ENCODE results near the gene MS4A10.

Gene MS4A10

GRCh38 chr11:60769811-60770210, 15.3 kb upstream of the MS4A10 start:
- no peaks in the 10 kb centered on the region for H3K9me3 ChIP-seq (ENCODE audit: low read depth, low read length)
- H3K27ac ChIP-seq, result no peak overlapping the region
- no peaks in the 10 kb centered on the region for H3K36me3 ChIP-seq (ENCODE audit: insufficient read depth, low read length)
- no peak for DNase-seq (ENCODE audit: low read depth, low spot score)
- H3K9ac ChIP-seq (ENCODE audit: insufficient read length), result no peak overlapping the region
- H3K4me3 ChIP-seq, result no peak overlapping the region
- TF ChIP-seq EZH2 (IDR thresholded peaks at IDR 0.05), result no peak
- no peak for TF ChIP-seq FOXP2 (optimal IDR thresholded peaks at IDR 0.05; ENCODE audit: control extremely low read depth, extremely low read length, insufficient read depth)
- TF ChIP-seq POLR2AphosphoS5 (IDR thresholded peaks at IDR 0.05; ENCODE audit: borderline replicate concordance, low read depth, low read length), result no peak

- Histone ChIP-seq H3K9ac (ENCODE audit: insufficient read length) (no peak overlapping the region), H3K9me3 (ENCODE audit: low read depth, low read length) (no peaks in the 10 kb centered on the region), H3K36me3 (ENCODE audit: insufficient read depth, low read length) (no peaks in the 10 kb centered on the region), H3K27ac (no peak overlapping the region), H3K4me3 (no peak overlapping the region)
- no peak for DNase-seq (ENCODE audit: low read depth, low spot score)
- TF ChIP-seq EZH2 (IDR thresholded peaks at IDR 0.05) (no peak), POLR2AphosphoS5 (IDR thresholded peaks at IDR 0.05; ENCODE audit: borderline replicate concordance, low read depth, low read length) (no peak), FOXP2 (optimal IDR thresholded peaks at IDR 0.05; ENCODE audit: control extremely low read depth, extremely low read length, insufficient read depth) (no peak)
Measured at GRCh38 chr11:60771146-60771545, 14.0 kb upstream of the MS4A10 start.

GRCh38 chr11:60771879-60772525, 13.1 kb upstream of the MS4A10 start:
- H3K36me3 ChIP-seq (ENCODE audit: insufficient read depth, low read length), result no peaks in the 10 kb centered on the region
- no peak overlapping the region for H3K4me3 ChIP-seq
- H3K9ac ChIP-seq (ENCODE audit: insufficient read length), result no peak overlapping the region
- no peaks in the 10 kb centered on the region for H3K9me3 ChIP-seq (ENCODE audit: low read depth, low read length)
- TF ChIP-seq FOXP2 (optimal IDR thresholded peaks at IDR 0.05; ENCODE audit: control extremely low read depth, extremely low read length, insufficient read depth) (no peak), POLR2AphosphoS5 (IDR thresholded peaks at IDR 0.05; ENCODE audit: borderline replicate concordance, low read depth, low read length) (no peak), EZH2 (IDR thresholded peaks at IDR 0.05) (no peak)
- no peak overlapping the region for H3K27ac ChIP-seq
- no peak for DNase-seq (ENCODE audit: low read depth, low spot score)

- H3K27ac ChIP-seq, result no peak overlapping the region
- TF ChIP-seq FOXP2 (optimal IDR thresholded peaks at IDR 0.05; ENCODE audit: control extremely low read depth, extremely low read length, insufficient read depth) (no peak), EZH2 (IDR thresholded peaks at IDR 0.05) (no peak), POLR2AphosphoS5 (IDR thresholded peaks at IDR 0.05; ENCODE audit: borderline replicate concordance, low read depth, low read length) (no peak)
Measured at GRCh38 chr11:60772666-60773065, 12.5 kb upstream of the MS4A10 start.

GRCh38 chr11:60774726-60775125, 10.4 kb upstream of the MS4A10 start:
- TF ChIP-seq POLR2AphosphoS5 (IDR thresholded peaks at IDR 0.05; ENCODE audit: borderline replicate concordance, low read depth, low read length) (no peak), EZH2 (IDR thresholded peaks at IDR 0.05) (no peak), FOXP2 (optimal IDR thresholded peaks at IDR 0.05; ENCODE audit: control extremely low read depth, extremely low read length, insufficient read depth) (no peak)
- no peak for DNase-seq (ENCODE audit: low read depth, low spot score)
- H3K27ac ChIP-seq, result no peak overlapping the region
- no peak overlapping the region for H3K9ac ChIP-seq (ENCODE audit: insufficient read length)
- H3K36me3 ChIP-seq (ENCODE audit: insufficient read depth, low read length), result no peaks in the 10 kb centered on the region
- H3K9me3 ChIP-seq (ENCODE audit: low read depth, low read length), result no peaks in the 10 kb centered on the region
- H3K4me3 ChIP-seq, result no peak overlapping the region

More at GRCh38 chr11:60772666-60773065, 12.5 kb upstream of the MS4A10 start:
- no peak overlapping the region for H3K4me3 ChIP-seq
- H3K9ac ChIP-seq (ENCODE audit: insufficient read length), result no peak overlapping the region
- H3K36me3 ChIP-seq (ENCODE audit: insufficient read depth, low read length), result no peaks in the 10 kb centered on the region
- no peak for DNase-seq (ENCODE audit: low read depth, low spot score)
- H3K9me3 ChIP-seq (ENCODE audit: low read depth, low read length), result no peaks in the 10 kb centered on the region

GRCh38 chr11:60775420-60775961, 9.6 kb upstream of the MS4A10 start:
- Histone ChIP-seq H3K9ac (ENCODE audit: insufficient read length) (no peak overlapping the region), H3K4me3 (no peak overlapping the region)
- TF ChIP-seq EZH2 (IDR thresholded peaks at IDR 0.05) (no peak), FOXP2 (optimal IDR thresholded peaks at IDR 0.05; ENCODE audit: control extremely low read depth, extremely low read length, insufficient read depth) (peak; percentile 73), POLR2AphosphoS5 (IDR thresholded peaks at IDR 0.05; ENCODE audit: borderline replicate concordance, low read depth, low read length) (no peak)

GRCh38 chr11:60776167-60776566, 9.0 kb upstream of the MS4A10 start:
- TF ChIP-seq POLR2AphosphoS5 (IDR thresholded peaks at IDR 0.05; ENCODE audit: borderline replicate concordance, low read depth, low read length), result no peak
- no peak for TF ChIP-seq EZH2 (IDR thresholded peaks at IDR 0.05)
- no peak for TF ChIP-seq FOXP2 (optimal IDR thresholded peaks at IDR 0.05; ENCODE audit: control extremely low read depth, extremely low read length, insufficient read depth)

More at GRCh38 chr11:60775420-60775961, 9.6 kb upstream of the MS4A10 start:
- no peak overlapping the region for H3K27ac ChIP-seq
- peak; percentile 84 for DNase-seq (ENCODE audit: low read depth, low spot score)
- no peaks in the 10 kb centered on the region for H3K9me3 ChIP-seq (ENCODE audit: low read depth, low read length)
- H3K36me3 ChIP-seq (ENCODE audit: insufficient read depth, low read length), result no peaks in the 10 kb centered on the region

GRCh38 chr11:60777106-60777505, 8.0 kb upstream of the MS4A10 start:
- H3K27ac ChIP-seq, result no peak overlapping the region
- TF ChIP-seq EZH2 (IDR thresholded peaks at IDR 0.05) (no peak), POLR2AphosphoS5 (IDR thresholded peaks at IDR 0.05; ENCODE audit: borderline replicate concordance, low read depth, low read length) (no peak), FOXP2 (optimal IDR thresholded peaks at IDR 0.05; ENCODE audit: control extremely low read depth, extremely low read length, insufficient read depth) (no peak)
- H3K36me3 ChIP-seq (ENCODE audit: insufficient read depth, low read length), result no peaks in the 10 kb centered on the region
- H3K9me3 ChIP-seq (ENCODE audit: low read depth, low read length), result no peaks in the 10 kb centered on the region
- DNase-seq (ENCODE audit: low read depth, low spot score), result no peak
- H3K4me3 ChIP-seq, result no peak overlapping the region
- H3K9ac ChIP-seq (ENCODE audit: insufficient read length), result no peak overlapping the region

More at GRCh38 chr11:60776167-60776566, 9.0 kb upstream of the MS4A10 start:
- H3K27ac ChIP-seq, result no peak overlapping the region
- no peak for DNase-seq (ENCODE audit: low read depth, low spot score)
- H3K9ac ChIP-seq (ENCODE audit: insufficient read length), result no peak overlapping the region
- H3K9me3 ChIP-seq (ENCODE audit: low read depth, low read length), result no peaks in the 10 kb centered on the region
- no peak overlapping the region for H3K4me3 ChIP-seq
- H3K36me3 ChIP-seq (ENCODE audit: insufficient read depth, low read length), result no peaks in the 10 kb centered on the region
